ENCODE measurements around the gene BRD8.
A peak's percentile ranks its signal among the peaks of the same experiment; 100 is the strongest.

Gene BRD8

DNA sequence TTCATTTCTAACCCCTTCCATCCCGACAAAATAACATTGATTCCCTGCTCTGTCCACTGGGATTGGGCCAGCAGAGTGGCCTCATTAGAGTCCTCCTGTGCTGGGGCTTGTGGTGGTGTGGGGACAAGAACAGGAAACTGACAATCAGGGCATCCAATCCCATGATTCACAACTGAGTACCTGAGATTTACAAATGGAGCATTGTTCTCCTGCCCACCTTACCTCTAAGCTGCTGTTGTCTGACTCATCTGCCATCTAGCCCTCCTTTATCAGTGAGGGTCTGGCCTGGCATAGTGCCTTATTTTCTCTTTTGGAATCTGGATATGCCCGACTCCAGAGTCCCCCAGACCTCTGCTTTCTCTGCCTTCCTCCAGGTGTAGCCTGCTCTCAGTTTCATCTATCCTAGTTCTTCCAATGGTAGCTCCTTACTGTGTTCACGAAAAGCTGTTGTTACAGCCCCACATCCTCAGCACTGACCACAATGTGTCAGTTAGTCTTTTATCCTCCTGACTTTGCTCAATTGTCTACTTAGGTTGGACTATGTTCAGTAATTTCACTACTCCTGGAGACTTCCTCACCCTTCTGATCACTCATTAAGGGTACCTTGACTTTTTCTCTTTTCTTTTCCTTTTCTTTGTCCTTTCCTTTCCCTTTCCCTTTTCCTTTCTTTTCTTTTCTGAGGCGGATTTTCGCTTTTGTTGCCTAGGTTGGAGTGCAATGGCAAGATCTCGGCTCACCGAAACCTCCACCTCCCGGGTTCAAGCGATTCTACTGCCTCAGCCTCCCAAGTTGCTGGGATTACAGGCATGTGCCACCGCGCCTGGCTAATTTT, 81.2 kb downstream of the BRD8 start:
- peak; percentile 52 for DNase-seq

DNA sequence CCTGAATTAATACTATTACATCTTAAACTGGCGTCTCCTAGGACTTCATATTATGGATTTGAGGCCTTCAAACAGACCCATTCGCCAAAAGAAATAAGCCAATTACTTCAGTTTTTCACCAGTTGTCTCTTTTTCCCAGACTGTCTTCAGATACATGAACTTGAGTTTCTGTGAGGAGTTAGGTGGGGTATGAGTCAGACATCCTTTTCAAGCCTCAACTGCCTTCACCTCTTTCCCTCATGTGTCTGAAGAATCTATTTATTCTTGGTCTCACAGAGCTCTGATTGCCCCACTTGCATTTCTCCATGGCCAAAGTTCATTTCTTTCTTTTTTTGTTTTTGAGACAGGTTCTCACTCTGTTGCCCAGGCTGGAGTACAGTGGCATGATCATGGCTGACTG, 82.1 kb downstream of the BRD8 start:
- DNase-seq: peak; percentile 46

DNA sequence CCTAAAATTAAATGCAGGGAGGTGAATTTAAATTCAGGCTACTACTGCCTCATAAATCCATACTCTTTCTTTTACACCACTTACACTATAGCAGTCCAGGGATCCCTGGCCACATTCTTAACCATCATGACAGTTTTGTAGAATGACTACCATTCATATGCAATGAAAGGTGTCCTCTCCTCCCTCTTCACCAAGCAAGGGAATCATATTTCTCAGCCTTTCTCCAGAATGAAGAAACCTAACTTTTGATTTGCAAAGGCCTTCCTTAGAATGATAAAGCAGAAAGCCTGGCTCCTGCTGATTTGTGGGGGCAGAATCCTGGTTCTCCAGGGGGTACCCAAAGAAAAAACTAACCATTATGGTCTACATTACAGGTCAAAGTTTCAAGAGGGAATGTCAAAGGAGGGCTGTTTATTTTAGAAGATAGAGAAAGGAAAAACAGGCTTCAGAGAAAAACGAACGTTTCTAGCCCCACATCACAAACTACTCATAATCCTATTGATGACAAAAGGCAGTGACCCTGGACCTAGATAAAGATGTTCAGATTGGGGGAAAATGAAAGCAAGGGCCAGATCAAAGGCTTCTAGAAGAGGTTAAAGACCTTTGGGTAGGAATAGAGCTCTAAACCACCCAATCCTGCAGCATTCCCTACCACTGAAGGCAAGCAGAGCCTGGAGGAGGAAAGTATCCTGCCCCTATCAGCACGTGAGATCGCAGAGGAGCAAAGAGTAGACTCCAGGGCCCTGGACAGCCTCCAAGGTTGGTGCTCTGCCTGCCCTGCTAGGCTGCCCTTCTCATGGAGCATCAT, 83.1 kb downstream of the BRD8 start:
- no peak for DNase-seq

DNA sequence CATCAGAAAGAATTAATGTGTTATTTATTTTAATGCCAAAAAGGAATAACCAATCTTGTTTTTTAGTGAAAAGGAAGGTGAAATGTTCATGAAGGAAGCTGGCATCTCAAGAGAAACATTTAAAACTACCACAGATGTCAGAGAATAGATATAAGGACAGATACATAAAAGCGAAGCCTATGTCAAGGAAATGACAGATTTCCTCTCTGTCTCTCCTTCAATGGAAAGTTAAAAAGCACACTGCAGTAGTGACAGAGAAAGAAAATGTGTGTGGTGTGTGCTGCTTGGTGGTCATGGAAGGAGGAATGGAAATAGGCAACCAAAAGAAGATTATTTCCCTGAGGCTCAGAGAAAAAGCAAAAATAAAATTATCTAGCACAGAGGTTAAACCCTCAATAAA, 85.4 kb downstream of the BRD8 start:
- no peak for DNase-seq

DNA sequence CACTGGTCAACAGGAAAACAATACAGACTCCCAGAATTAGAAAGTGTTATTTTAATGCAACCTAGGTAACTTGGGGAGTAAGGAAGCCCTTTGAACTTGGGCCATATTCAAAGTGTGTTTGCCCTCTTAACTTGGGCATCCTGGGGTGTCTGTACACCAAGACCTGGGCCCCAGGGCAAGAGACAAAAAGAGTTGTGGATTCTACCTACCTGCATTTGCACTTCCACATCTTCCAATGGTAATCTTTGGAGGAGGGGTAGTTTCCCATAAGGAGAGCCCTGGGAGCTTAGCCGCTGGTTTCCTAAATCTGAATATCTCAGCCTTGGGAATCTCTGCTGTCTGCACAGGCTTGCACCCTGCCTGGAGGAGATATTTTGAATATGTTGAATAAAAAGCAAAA, 86.1 kb downstream of the BRD8 start:
- DNase-seq: no peak

DNA sequence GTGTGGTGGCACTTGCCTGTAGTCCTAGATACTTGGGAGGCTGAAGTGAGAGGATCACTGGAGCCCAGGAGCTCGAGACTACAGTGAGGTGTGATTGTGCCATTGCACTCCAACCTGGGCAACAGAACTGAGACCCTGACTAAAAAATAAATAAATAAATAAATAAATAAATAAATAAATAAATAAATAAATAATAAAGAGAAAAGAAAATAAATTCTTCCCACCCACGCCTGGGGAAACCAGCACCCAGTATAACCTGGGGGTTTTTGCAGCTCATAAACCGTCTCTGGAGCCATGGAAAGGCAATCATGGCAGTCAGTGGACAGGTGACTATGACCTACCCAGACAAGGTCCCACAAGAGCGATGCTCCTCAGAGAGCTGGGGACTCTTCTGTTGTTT, 86.7 kb downstream of the BRD8 start:
- DNase-seq: no peak

Data from activated CD4-positive, alpha-beta T cell treated with anti-CD3 and anti-CD28 coated beads, Interleukin-10, Interleukin-2, amounts not matched to agents 100 ng/mL and 50 ng/mL, durations not matched to agents 16 hours and 8 hours (primary cell).